ENCODE data around the gene RBCK1.
A peak's percentile ranks its signal among the peaks of the same experiment; 100 is the strongest.

RBCK1 gene

DNA sequence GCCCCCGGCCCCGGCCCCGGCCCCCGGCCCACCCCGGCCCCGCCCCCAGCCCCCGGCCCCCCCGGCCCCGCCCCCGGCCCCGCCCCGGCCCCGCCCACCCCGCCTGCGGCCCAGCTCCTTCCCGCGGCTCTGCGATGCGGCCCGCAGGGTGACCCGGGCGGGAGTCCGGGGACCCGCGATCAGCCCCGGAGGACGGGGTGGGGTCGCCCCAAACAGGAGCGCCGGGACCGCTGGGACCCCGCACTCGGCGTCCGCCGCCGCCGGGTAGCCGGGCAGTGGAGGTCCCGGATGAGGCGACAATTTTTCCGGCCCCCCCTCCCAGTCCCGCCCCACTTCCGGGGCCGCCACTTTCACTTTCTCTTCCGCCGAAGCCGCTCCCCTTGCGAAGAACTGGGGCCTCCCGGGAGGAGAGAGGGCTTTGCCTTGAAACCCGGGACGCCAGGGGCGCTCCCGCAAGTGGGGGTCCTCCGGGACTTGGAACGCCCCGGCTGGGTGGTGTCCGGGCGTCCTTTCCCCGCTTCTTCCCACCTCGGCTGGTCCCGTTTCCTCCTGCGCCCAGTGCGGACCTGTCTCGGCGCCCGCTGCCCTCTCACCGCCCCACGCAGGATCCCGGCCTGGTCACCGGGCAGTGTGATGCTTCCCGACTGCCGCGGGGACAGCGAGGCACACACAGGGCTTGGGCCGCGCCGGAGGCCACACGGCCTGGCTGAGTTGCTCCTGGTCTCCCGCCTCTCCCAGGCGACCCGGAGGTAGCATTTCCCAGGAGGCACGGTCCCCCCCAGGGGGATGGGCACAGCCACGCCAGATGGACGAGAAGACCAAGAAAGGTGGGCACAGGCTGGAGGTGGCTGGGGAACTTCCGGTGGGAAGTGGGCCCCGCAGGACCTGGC lies at the start of gene RBCK1:
Gene RBCK1 (plus strand): TSS at position 347 of the 890 bp plus-strand sequence. CDS start 459 bp downstream, at position 806.
- peak; percentile 94 for DNase-seq

DNA sequence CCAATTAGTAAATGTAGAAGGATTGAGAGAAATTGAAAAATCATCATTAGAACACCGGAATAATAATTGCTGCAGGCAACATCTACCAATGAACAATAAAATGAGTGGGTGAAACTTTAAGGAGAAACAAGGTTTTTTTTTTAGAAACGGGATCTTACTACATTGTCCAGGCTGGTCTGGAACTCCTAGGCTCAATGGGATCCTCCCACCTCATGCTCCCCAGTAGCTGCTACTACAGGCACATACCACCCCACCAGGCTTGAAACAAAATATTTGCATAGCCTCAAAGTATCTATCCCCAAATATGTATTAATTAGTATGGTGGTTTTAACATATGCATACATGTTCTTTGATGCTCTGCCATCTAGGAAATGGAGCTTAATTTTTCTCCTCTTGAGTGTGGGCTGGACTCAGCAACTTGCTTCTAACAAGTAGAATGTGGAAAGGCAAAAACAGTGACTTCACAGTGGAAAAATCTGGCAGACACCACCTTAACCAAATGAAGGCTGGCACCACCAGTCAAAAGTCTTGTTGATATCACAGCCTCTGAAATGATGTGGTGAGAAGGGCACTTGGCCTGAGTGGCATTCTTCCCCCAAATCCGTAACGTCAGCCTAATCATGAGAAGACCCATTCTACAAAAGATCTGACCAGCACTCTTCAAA lies 49.1 kb upstream of the RBCK1 start:
- no peak for DNase-seq

DNA sequence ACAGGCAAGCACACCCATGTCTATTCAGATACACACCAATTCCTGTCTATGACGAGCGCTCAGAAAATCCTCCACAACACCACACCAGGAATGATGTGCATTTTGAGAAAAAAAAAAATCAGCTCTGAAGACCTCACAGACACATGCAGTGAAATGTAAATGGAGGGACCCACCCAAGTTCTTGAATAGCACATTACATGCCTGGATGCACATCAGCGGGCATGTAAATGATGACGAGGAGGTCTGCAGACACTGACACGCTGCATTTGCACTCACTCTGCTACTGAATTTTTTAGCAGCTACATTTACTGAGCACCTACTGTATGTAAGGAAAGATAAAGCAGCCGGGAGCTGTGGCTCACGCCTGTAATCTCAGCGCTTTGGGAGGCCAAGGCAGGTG lies 46.5 kb upstream of the RBCK1 start:
- DNase-seq = no peak

DNA sequence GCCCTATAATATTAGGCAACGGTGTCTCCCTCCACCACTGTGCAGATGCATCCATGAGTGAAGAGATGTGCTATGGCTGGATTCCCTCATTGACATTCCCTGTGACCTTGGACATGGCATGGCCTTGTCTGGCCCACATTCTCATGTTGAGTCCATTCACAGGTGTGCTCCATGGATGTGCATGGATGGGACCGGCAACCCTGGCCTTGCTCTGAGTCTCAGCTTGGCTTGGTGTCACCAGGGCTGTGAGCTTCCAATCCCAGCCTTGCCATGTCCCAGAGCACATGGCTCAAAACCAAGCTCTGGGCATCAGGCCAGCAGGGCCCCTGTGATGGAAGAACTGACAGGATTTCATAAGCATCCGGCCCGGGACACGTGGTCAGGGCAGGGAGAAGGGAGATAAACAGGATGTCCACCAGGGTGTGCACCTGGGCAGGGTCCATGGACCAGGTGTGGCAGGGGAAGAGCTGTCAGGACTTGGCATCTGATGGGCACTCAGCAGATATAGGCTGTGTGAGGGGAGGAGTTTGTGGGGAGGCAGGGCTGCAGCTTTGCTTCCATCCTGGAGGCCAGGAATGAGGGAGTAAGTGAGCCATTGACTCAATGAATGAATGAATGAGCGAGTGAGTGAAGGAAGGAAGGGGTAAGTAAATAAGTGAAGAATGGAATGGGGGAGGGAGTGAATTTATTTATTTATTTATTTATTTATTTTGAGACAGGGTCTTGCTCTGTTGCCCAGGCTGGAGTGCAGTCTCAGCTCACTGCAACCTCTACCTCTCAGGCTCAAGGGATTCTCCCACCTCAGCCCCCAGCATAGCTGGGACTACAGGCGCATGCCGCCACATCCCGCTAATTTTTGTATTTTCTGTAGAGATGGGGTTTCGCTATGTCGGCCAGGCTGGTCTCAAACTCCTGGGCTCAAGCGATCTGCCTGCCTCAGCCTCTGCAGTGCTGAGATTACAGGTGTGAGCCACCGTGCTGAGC lies 45.5 kb upstream of the RBCK1 start:
- peak; percentile 98 for DNase-seq

DNA sequence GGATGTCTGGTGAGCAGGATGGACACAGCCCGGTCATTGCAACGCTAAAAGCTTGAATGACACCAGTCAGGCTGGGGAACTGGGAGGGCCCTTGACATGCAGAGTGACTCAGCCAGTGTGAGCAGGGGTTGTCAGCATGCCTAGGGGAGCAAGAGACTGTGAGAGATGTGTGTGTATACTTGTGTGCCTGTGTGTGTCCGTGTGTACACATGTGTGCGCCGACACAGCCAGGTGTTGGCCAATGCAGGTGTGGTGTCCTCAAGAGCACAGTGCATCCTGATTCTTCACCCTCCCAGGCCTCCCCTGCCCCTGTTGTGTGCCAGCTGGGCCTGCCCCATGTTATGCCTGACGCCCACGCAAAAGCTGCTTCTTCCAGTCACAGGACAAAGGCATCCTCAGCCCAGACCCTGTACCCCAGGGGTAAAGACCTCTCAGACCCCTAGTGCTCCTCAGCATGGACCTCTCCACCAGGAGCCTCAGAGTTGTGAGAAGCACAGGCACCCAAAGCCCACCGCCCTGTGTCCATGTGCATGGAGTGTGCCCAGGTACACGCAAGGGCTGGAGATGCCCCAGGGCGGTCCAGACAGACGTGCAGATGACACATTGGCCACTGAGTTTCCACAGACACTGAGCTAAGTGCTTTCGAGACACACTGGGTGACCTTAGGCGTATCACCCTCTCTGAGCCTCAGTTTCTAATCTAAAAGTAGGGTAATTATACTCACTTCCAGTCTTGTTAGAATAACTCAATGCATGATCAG lies 44.6 kb upstream of the RBCK1 start:
- DNase-seq = peak; percentile 72

DNA sequence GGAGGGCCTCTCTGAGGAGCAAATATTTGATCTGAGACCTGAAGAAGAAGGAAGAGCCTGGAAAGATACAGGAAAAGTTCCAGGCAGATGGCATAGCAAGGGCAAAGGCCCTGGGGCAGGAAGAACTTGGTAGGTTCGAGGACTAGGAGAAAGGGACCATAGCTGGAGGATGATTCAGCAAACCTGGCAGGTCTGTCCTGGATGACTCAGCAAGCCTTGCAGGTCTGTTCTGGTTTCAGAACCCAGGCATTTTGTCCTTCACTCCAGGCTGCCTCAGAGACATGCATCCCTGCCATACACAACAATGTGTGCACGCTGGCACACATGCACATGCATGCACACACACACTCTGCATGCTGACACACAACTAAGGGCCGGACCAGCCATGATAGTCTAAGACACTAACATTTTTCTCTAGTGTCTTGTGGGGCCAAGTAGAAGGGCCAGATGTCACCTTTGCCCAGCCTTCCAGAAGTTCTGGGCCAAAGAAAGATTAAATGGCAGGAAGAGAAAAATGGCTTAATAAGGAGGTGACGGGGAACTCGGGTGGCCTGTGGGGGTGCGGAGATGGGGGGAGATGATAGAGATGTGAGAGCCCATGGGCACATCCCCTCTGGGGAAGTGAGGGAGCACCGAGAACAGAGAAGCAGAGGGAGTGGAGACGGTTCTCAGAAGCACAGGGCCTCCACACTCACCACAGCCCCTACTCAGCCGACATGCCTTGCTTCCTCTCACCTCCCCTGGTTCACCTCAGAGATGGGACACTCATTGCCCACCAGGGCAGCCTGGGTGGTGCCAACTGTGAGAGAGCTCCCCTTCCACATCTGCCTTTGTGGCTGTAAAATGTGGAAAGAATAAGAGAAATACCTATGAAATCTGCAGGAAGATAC lies 42.9 kb upstream of the RBCK1 start:
- DNase-seq = peak; percentile 84

DNA sequence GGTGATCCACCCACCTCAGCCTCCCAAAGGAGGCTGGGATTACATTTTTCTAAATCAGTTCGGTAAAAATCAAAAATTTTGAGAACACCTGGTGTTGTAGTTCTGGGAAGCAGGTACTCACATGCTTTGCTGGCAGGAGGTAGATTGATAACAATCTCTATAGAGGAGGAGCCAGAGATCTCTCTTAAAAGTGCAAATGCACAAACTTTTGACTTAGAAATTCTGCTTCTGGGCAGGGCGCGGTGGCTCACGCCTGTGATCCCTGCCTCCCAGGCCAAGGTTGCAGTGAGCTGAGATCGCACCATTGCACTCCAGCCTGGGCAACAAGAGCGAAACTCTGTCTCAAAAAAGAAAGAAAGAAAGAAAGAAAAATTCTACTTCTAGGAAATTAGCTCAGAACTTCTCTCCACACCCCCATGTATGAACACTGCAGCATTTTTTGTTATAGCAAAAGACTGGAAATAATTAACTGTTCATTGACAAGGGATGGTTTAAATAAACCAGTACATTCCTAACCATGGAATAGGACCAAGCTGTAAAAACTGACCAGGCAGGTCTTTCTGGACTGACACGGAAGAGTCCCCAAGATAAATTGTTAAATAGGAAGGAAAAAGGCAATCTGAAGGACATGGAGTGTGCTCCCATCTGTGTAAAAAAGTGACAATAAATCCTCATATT lies 41.9 kb upstream of the RBCK1 start:
- peak; percentile 57 for DNase-seq

DNA sequence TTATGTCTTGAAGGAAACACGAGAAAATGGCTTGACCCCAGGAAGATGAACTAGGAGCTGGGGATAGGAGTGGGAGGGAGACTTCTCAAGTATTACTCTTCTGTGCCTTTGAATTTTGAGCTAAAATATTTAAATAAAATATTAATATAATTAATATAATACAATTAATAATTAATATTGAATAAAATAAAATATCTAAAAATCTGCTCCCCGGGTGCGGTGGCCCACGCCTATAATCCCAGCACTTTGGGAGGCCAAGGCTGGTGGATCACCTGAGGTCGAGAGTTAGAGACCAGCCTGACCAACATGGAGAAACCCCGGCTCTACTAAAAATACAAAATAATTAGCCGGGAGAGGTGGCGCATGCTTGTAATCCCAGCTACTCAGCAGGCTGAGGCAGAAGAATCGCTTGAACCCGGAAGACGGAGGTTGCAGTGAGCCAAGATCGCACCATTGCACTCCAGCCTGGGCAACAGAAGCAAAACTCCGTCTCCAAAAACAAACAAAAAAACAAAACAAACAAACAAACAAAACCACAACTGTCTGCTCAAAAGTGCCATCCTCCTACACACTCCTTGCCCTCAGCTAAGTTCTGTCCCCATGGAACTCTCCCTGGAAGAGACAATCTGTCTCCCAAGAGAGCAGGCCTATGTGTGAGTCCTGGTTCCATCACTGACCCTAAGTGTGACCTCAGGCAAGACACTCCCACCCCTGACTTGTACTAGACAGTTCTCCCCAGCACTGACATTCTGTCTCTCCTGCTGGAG lies 41.2 kb upstream of the RBCK1 start:
- DNase-seq = no peak

- DNase-seq = no peak
Observed at GRCh38 chr20:367486-367887, 40.6 kb upstream of the RBCK1 start.

GRCh38 chr20:368915-369314 lies 39.2 kb upstream of the RBCK1 start:
- DNase-seq = no peak

DNA sequence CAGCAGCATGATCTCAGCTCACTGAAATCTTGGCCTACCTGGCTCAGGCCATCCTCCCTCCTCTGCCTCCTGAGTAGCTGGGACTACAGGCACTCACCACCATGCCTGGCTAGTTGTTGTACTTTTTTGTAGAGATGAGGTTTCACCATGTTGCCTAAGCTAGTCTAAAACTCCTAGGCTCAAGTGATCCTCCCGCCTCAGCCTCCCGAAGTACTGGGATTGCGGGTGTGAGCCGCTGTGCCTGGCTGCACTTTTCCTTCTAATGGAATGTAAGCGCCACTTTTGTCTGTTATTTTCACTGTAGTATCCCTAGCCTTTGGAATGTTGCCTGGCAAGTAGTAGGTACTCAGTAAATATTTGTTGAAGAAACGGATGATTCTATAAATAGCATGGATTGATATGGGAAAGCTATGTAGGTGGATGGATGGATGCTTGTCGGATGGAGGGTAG lies 37.9 kb upstream of the RBCK1 start:
- no peak for DNase-seq

DNA sequence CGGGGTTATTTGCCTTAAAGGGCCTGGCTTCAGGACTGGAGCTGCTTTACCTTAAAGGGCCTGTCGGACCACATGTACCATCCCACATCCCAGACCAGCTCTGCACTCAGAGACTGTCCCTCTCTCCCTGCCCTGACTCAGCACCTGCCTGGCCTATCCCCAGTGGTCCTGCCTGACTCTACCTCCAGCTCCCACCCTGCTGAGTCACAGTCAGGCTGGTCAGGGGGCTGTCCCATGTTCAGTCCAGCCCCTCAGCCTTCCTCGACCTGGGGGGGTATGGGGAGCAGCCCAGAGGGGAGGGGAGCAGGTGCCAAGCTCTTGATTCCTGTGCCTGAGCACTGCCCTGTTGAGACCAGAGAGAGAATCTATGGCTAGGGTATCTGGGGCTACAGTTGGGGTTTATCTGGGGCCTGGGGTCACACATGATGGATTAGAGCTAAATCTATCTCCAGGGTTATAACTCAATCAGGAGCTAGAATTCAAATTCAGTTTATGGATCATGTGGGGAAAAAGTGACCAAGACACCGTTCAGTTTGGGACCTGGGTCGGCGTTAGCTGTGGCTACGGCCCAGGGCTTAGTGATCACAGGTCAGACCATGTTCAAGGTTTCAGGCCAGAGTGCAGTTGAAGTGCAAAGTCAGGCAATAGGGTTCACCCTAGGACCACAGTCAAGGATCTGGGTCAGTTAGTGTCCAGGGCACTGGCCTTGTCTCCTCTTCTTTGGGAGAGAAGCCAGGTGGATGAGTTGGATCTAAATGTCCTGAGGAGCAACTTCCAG lies 36.9 kb upstream of the RBCK1 start:
- DNase-seq = peak; percentile 68

- DNase-seq = peak; percentile 99
Observed at GRCh38 chr20:371755-372542, 36.1 kb upstream of the RBCK1 start.

DNA sequence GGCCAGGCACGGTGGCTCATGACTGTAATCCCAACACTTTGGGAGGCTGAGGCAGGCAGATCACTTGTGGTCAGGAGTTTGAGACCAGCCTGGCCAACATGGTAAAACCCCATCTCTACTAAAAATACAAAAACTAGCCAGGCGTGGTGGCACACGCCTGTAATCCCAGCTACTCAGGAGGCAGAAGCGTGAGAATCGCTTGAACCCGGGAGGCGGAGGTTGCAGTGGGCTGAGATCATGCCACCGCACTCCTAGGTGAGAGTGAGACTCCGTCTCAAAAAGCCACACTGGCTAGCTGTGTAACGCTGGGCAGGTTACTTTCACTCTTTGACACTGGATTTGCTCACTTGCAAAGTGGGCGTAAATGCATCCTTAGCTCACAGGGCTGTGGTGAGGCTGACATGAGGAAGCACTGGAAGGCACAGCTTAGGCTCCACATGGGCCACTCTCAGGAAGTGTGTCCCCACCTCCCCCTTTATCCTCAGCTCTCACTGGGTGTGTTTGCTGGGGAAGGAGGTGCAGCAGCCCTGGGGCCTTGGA lies 35.5 kb upstream of the RBCK1 start:
- DNase-seq = peak; percentile 64

DNA sequence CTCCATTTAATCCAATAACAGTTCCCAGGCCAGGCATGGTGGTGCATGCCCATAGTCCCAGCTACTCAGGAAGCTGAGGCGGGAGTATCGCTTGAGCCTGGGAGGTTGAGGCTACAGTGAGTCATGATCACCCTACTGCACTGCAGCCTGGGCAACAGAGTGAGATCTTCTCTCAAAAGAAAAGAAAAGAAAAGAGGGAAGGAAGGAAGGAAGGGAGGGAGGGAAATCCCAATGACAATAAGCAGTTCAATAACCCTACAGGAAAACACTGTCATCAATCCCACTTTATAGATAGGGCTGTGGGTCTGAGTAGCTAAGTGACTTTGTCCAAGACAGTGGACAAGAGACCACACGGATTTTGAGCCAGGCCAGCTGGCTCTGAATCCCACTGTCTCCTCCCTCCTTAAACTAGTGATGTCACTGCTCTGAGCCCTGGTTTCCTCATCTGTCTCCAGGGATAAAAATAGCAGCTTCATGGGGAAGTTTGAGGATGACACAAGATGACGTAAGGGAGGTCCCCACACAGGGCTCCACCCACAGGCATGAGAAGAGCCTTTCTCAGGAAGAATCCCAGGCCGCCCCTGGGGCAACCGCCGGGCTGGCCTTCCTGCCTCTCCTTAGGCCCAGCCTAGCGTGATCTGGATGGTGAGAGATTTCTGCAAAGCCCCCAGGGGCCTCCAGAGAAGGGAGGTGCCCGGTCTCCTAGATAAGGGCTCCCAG lies 34.8 kb upstream of the RBCK1 start:
- peak; percentile 98 for DNase-seq

- DNase-seq = peak; percentile 96
Observed at GRCh38 chr20:375265-375889, 32.7 kb upstream of the RBCK1 start.

Data from OCI-M1 (cell line).